Ovary (tissue), 3 donors: Measurements from ENCODE around the gene MAP3K21.

ENCODE experiments used
- EP300 ChIP-seq: sonication (generic); formaldehyde crosslinking; IDR thresholded peaks from one replicate; pipeline ENCODE4 v1.6.1; 2017; ENCODE audit warnings: antibody characterized with exemption
- TF ChIP-seq, protein P1 (sequence below), 3 donors: fragments of 450-650 bp in 2 of 3; fragments of 200-600 bp in 1 of 3; IDR thresholded peaks; one replicate each; pipeline versions ENCODE4 v1.5.1 to v1.8.0; 2016 to 2022; ENCODE audit warnings: antibody characterized with exemption in 3 of 3, mild to moderate bottlenecking in 1 of 3
- donor health status: DM: no; HTN: no; CAD: no.

GRCh38 chr1:233313434-233314155 is 13.9 kb upstream of the MAP3K21 start:
- TF ChIP-seq, protein P1, sequence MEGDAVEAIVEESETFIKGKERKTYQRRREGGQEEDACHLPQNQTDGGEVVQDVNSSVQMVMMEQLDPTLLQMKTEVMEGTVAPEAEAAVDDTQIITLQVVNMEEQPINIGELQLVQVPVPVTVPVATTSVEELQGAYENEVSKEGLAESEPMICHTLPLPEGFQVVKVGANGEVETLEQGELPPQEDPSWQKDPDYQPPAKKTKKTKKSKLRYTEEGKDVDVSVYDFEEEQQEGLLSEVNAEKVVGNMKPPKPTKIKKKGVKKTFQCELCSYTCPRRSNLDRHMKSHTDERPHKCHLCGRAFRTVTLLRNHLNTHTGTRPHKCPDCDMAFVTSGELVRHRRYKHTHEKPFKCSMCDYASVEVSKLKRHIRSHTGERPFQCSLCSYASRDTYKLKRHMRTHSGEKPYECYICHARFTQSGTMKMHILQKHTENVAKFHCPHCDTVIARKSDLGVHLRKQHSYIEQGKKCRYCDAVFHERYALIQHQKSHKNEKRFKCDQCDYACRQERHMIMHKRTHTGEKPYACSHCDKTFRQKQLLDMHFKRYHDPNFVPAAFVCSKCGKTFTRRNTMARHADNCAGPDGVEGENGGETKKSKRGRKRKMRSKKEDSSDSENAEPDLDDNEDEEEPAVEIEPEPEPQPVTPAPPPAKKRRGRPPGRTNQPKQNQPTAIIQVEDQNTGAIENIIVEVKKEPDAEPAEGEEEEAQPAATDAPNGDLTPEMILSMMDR (IDR thresholded peaks at IDR 0.05), result no peak
- TF ChIP-seq EP300, result no peak
